WTC11 (cell line): ENCODE measurements around the gene TRIM2. TPM values are rescaled to one million over a fixed set of nuclear protein-coding genes. Genes with fewer than 3 reads are reported as not detected.

Experiments
- ATAC-seq: fragments of 200-7000 bp; cut with Tn5 transposase; 2 replicates; pipeline ENCODE4 v1.10.0; 2021; ENCODE audit warnings: mild to moderate bottlenecking, moderate library complexity
- CTCF ChIA-PET: fragments of 300-600 bp; sonication (Branson Sonifier 250); formaldehyde crosslinking; loops from one replicate; lab custom pipeline; 2021; ENCODE audit warnings: antibody characterized with exemption; lab: Charles Lee
- POLR2A ChIA-PET: fragments of 350-600 bp; sonication (Branson Sonifier 250); formaldehyde crosslinking; loops from one replicate; lab custom pipeline; 2021; ENCODE audit warnings: antibody characterized with exemption; lab: Charles Lee
- DNase-seq: peaks from one replicate; pipeline ENCODE4 v3.0.0; 2021; ENCODE audit warnings: low spot score
- H3K27ac Mint-ChIP-seq: 2 replicates; pipeline ENCODE4 v1.8.0; 2021; ENCODE audit warnings: mixed read lengths
- H3K27me3 Mint-ChIP-seq: 2 replicates; pipeline ENCODE4 v1.8.0; 2021; ENCODE audit warnings: low read depth, mild to moderate bottlenecking, moderate library complexity, mixed read lengths
- H3K36me3 Mint-ChIP-seq: 2 replicates; pipeline ENCODE4 v1.8.0; 2021; ENCODE audit warnings: mixed read lengths
- H3K4me1 Mint-ChIP-seq: 2 replicates; pipeline ENCODE4 v1.8.0; 2022; ENCODE audit warnings: mixed read lengths
- H3K4me3 Mint-ChIP-seq: 2 replicates; pipeline ENCODE4 v1.8.0; 2021; ENCODE audit warnings: mild to moderate bottlenecking, moderate library complexity, mixed read lengths
- H3K9me3 Mint-ChIP-seq: 2 replicates; pipeline ENCODE4 v1.8.0; 2021; ENCODE audit warnings: mixed read lengths
- ATF1 ChIP-seq: sonication (generic); formaldehyde crosslinking; IDR thresholded peaks from 2 replicates; pipeline ENCODE4 v1.8.1; 2023; ENCODE audit warnings: mild to moderate bottlenecking, moderate library complexity, missing genetic modification reagents
- CTCF ChIP-seq: fragments of 200-600 bp; IDR thresholded peaks from 2 replicates; pipeline ENCODE4 v1.8.0; 2022; ENCODE audit warnings: antibody characterized with exemption
- E2F1 ChIP-seq: sonication (generic); formaldehyde crosslinking; IDR thresholded peaks from 2 replicates; pipeline ENCODE4 v1.8.0; 2022; ENCODE audit warnings: mild to moderate bottlenecking, missing genetic modification reagents
- E2F5 ChIP-seq: sonication (generic); formaldehyde crosslinking; IDR thresholded peaks from 2 replicates; pipeline ENCODE4 v1.8.1; 2022; ENCODE audit warnings: mild to moderate bottlenecking, moderate library complexity, missing genetic modification reagents
- EMX1 ChIP-seq: fragments of 250-450 bp; sonication (Bioruptor Pico); IDR thresholded peaks from 2 replicates; pipeline ENCODE4 v1.8.0; 2021; ENCODE audit warnings: mild to moderate bottlenecking
- ESRRA ChIP-seq: sonication (generic); formaldehyde crosslinking; IDR thresholded peaks from 2 replicates; pipeline ENCODE4 v1.8.1; 2022; ENCODE audit warnings: mild to moderate bottlenecking, missing genetic modification reagents, borderline replicate concordance
- FOXJ3 ChIP-seq: sonication (generic); formaldehyde crosslinking; IDR thresholded peaks from 2 replicates; pipeline ENCODE4 v1.9.0; 2021; ENCODE audit warnings: missing genetic modification reagents, mild to moderate bottlenecking, borderline replicate concordance
- JAZF1 ChIP-seq: fragments of 250-450 bp; sonication (Bioruptor Pico); IDR thresholded peaks from 2 replicates; pipeline ENCODE4 v1.9.0; 2021; ENCODE audit warnings: moderate library complexity, mild to moderate bottlenecking, inconsistent platforms
- KAT7 ChIP-seq: sonication (generic); formaldehyde crosslinking; IDR thresholded peaks from 2 replicates; pipeline ENCODE4 v1.8.1; 2023; ENCODE audit warnings: missing genetic modification reagents, mild to moderate bottlenecking, borderline replicate concordance
- MAX ChIP-seq: sonication (generic); formaldehyde crosslinking; IDR thresholded peaks from 2 replicates; pipeline ENCODE4 v1.8.0; 2022; ENCODE audit warnings: mild to moderate bottlenecking, missing genetic modification reagents
- MXD4 ChIP-seq: fragments of 250-450 bp; sonication (Bioruptor Pico); IDR thresholded peaks from 2 replicates; pipeline ENCODE4 v1.8.0; 2021; ENCODE audit warnings: mild to moderate bottlenecking, moderate library complexity, borderline replicate concordance
- NFE2L1 ChIP-seq: sonication (generic); formaldehyde crosslinking; IDR thresholded peaks from 2 replicates; pipeline ENCODE4 v1.8.1; 2023; ENCODE audit warnings: missing genetic modification reagents
- NFYB ChIP-seq: sonication (generic); formaldehyde crosslinking; conservative IDR thresholded peaks from 2 replicates; pipeline ENCODE4 v1.8.0; 2022; ENCODE audit warnings: low read depth, missing genetic modification reagents
- NR3C1 ChIP-seq: sonication (generic); formaldehyde crosslinking; conservative IDR thresholded peaks from 2 replicates; pipeline ENCODE4 v1.8.1; 2023; ENCODE audit warnings: low read depth, mild to moderate bottlenecking, missing genetic modification reagents
- SOX15 ChIP-seq: fragments of 250-450 bp; sonication (Bioruptor Pico); IDR thresholded peaks from 2 replicates; pipeline ENCODE4 v1.9.0; 2021; ENCODE audit warnings: mild to moderate bottlenecking
- STAT6 ChIP-seq: sonication (generic); formaldehyde crosslinking; conservative IDR thresholded peaks from 2 replicates; pipeline ENCODE4 v1.8.1; 2023; ENCODE audit warnings: mild to moderate bottlenecking, low read depth, missing genetic modification reagents, moderate library complexity
- TCF7 ChIP-seq: sonication (generic); formaldehyde crosslinking; IDR thresholded peaks from 2 replicates; pipeline ENCODE4 v1.8.0; 2022; ENCODE audit warnings: mild to moderate bottlenecking, low read depth, missing genetic modification reagents, moderate library complexity
- USF1 ChIP-seq: sonication (generic); formaldehyde crosslinking; IDR thresholded peaks from 2 replicates; pipeline ENCODE4 v1.8.0; 2022; ENCODE audit warnings: mild to moderate bottlenecking, missing genetic modification reagents
- ZBTB21 ChIP-seq: sonication (generic); formaldehyde crosslinking; IDR thresholded peaks from 2 replicates; pipeline ENCODE4 v1.8.1; 2023; ENCODE audit warnings: mild to moderate bottlenecking, missing genetic modification reagents, borderline replicate concordance
- ZMAT4 ChIP-seq: fragments of 250-450 bp; sonication (Bioruptor Pico); IDR thresholded peaks from 2 replicates; pipeline ENCODE4 v1.9.0; 2021; ENCODE audit warnings: mild to moderate bottlenecking
- ZNF121 ChIP-seq: sonication (generic); formaldehyde crosslinking; IDR thresholded peaks from 2 replicates; pipeline ENCODE4 v1.8.0; 2023; ENCODE audit warnings: missing genetic modification reagents
- ZNF263 ChIP-seq: sonication (generic); formaldehyde crosslinking; IDR thresholded peaks from 2 replicates; pipeline ENCODE4 v1.8.1; 2022; ENCODE audit warnings: low read depth, mild to moderate bottlenecking, moderate library complexity, missing genetic modification reagents
- ZNF423 ChIP-seq: fragments of 250-450 bp; sonication (Bioruptor Pico); IDR thresholded peaks from 2 replicates; pipeline ENCODE4 v2.1.2; 2022; ENCODE audit warnings: mild to moderate bottlenecking, moderate library complexity
- ZNF425 ChIP-seq: fragments of 250-450 bp; sonication (Bioruptor Pico); conservative IDR thresholded peaks from 2 replicates; pipeline ENCODE4 v1.9.0; 2021; ENCODE audit warnings: mild to moderate bottlenecking
- total RNA-seq: library from RNA; stranded (reverse); gene quantifications from 3 replicates; pipeline ENCODE4 v1.2.3, GENCODE V29; 2021

The TRIM2 gene
- total RNA-seq, 1 experiment from 2014 or later: 54.5 TPM

GRCh38 chr4:153156721-153157120, 47.5 kb upstream of the TRIM2 start:
- no peak overlapping the region for H3K27ac Mint-ChIP-seq
- TF ChIP-seq E2F5 (CRISPR knock-in tag): no peak
- TF ChIP-seq NR3C1 (CRISPR knock-in tag): no peak
- TF ChIP-seq NFE2L1: no peak
- no peak for TF ChIP-seq ESRRA (CRISPR knock-in tag)
- TF ChIP-seq TCF7 (CRISPR knock-in tag): no peak
- no peak for TF ChIP-seq JAZF1 (CRISPR knock-in tag)
- no peak for TF ChIP-seq ZMAT4
- TF ChIP-seq MAX (CRISPR knock-in tag): no peak
- TF ChIP-seq ATF1 (CRISPR knock-in tag): no peak
- no peak for TF ChIP-seq FOXJ3 (CRISPR knock-in tag)
- no peak for TF ChIP-seq USF1 (CRISPR knock-in tag)
- no peak for TF ChIP-seq ZNF425
- TF ChIP-seq EMX1: no peak
- no peak for TF ChIP-seq KAT7
- no peak for TF ChIP-seq ZNF423 (CRISPR knock-in tag)
- ChIA-PET CTCF (interaction anchor here (0.6 to 2.0 kb wide), 9 partner anchors 9 to 92 kb away, joined by 3 to 19 read pairs (median 4); partner anchors contain the start of gene TRIM2), POLR2A (interaction anchor here (1.0 kb wide), 1 partner anchor 14 kb away, joined by 3 read pairs; no protein-coding TSS in a partner anchor)
- ATAC-seq: no peak
- peaks cover 47% of the 10 kb centered on the region for H3K4me1 Mint-ChIP-seq
- H3K9me3 Mint-ChIP-seq: no peaks in the 10 kb centered on the region
- no peak overlapping the region for H3K4me3 Mint-ChIP-seq
- H3K27me3 Mint-ChIP-seq: peaks cover 60% of the 10 kb centered on the region
- H3K36me3 Mint-ChIP-seq: no peaks in the 10 kb centered on the region
- DNase-seq: no peak

GRCh38 chr4:153159016-153159415, 45.2 kb upstream of the TRIM2 start:
- DNase-seq (no peak), ATAC-seq (no peak)
- no peak overlapping the region for H3K4me3 Mint-ChIP-seq
- no peak overlapping the region for H3K27ac Mint-ChIP-seq
- H3K9me3 Mint-ChIP-seq: no peaks in the 10 kb centered on the region
- peaks cover 39% of the 10 kb centered on the region for H3K27me3 Mint-ChIP-seq
- peaks cover 34% of the 10 kb centered on the region for H3K4me1 Mint-ChIP-seq
- CTCF ChIA-PET: interaction anchor here (0.7 to 2.0 kb wide), 3 partner anchors 16 to 64 kb away, joined by 3 to 5 read pairs (median 5); no protein-coding TSS in a partner anchor
- POLR2A ChIA-PET: no interaction called here
- no peaks in the 10 kb centered on the region for H3K36me3 Mint-ChIP-seq
- no peak for TF ChIP-seq E2F1
- no peak for TF ChIP-seq ESRRA (CRISPR knock-in tag)
- no peak for TF ChIP-seq ZMAT4
- TF ChIP-seq STAT6 (CRISPR knock-in tag): no peak
- TF ChIP-seq MXD4 (CRISPR knock-in tag): no peak
- TF ChIP-seq NFYB: no peak
- no peak for TF ChIP-seq ZNF121 (CRISPR knock-in tag)
- no peak for TF ChIP-seq E2F5 (CRISPR knock-in tag)
- no peak for TF ChIP-seq CTCF
- TF ChIP-seq ZBTB21 (CRISPR knock-in tag): no peak
- no peak for TF ChIP-seq ZNF263 (CRISPR knock-in tag)
- no peak for TF ChIP-seq SOX15 (CRISPR knock-in tag)
